ENCODE data around the gene ATG13.

Gene ATG13

GRCh38 chr11:46676436-46677158 is 59.2 kb downstream of the ATG13 start:
- peak; percentile 40 for DNase-seq (ENCODE audit: low spot score)

- no peak for DNase-seq (ENCODE audit: low spot score)
These were observed 59.8 kb downstream of the ATG13 start for GRCh38 chr11:46677169-46677568.

DNA sequence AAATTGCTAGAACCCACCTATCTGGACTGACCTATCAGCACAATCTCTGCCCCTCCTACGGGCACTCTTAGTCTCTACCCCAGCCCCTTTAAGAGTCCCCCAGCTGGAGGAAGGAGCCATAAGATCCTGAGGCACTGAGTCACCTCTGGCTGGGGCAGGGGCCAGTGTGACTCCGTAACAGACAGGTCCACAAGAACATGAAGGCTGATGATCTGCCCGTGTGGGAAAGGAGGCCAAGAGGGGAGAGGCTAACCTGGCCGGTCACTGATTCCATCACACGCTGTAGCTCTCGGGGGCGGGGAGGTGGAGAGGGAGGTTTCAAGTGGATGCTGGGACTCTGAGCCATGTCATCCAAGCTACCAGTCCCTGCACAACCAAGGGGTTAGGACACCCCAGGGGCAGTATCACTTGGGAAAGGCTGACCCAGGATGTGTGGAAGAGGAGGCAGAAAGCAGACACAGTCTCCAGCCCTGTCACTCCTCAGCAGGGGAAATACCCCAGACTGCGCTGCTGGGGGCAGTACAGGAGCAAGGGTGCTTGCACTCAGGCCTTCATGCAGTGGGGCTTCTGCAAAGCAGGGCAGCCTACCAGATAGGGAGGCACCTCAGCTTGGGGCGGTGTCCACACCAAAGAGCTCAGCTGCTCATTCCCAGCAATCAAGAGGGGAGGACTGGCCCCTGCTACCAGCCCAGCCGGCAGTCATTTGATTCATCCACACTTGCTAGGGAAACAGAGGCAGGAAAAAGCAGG is 60.8 kb downstream of the ATG13 start:
- no peak for DNase-seq (ENCODE audit: low spot score)

DNA sequence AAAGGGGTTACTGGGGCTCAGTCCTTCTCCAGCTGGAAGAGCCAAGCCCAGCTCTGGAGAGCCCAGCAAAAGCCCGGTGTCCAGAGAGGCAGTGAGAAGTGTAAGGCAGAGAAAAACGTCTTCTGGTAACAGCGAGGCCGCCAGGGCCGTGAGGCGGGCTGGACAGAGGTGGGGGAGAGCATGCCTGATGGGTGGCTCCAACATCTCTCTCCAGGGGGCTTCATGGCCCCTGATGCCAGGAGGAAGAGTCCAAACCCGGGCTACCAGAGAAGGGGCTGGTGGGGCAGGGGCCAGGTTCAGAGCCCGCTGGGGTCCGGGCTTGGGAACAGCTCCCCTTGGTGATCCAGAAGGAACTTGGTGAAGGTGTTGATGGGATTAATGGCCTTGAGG is 61.4 kb downstream of the ATG13 start:
- no peak for DNase-seq (ENCODE audit: low spot score)

- no peak for DNase-seq (ENCODE audit: low spot score)
These were observed 62.1 kb downstream of the ATG13 start for GRCh38 chr11:46679241-46680163.

GRCh38 chr11:46680164-46680760 is 62.9 kb downstream of the ATG13 start:
- DNase-seq (ENCODE audit: low spot score): no peak

GRCh38 chr11:46680815-46681214 is 63.5 kb downstream of the ATG13 start:
- DNase-seq (ENCODE audit: low spot score): no peak

- DNase-seq (ENCODE audit: low spot score): no peak
These were observed 64.5 kb downstream of the ATG13 start for GRCh38 chr11:46681814-46682213.

DNA sequence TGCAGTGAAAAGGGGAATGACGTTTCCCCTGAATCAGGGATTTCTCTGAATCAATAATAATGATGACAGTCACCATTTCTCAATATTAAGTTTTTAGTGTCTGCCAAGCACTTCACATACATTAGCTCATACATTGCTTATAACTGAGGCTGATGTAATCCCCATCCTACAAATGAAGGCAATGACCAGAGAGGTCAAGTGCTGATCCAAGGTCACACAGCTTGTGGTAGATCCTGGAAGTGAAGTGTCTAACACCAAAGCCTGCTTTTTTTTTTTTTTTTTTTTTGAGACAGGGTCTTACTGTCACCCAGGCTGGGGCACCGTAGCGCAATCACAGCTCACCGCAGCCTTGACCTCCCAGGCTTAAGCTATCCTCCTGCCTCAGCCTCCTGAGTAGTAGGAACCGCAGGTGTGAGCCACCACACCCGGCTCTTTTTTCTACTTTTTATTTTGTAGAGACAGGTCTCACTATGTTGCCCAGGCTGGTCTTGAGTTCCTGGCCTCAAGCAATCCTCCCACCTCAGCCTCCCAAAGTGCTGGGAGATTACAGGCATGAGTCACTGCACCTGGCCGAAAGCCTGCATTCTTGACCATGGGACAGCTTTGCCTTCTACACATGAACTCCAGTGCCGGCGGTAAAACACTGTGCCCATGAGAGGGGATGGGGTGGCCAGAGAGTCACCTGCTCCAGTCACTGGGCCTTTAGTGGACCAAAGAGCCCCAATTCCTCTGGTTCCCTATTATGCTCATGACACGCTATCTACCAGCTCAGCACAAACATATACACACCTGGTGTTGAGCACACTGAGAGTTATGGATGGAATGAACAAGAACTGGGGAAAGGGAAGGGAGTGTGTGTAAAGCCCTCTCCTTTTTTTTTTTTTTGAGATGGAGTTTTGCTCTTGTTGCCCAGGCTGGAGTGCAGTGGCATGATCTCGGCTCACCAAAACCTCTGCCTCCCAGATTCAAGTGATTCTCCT is 65.7 kb downstream of the ATG13 start:
- no peak for DNase-seq (ENCODE audit: low spot score)

GRCh38 chr11:46684367-46684766 is 67.0 kb downstream of the ATG13 start:
- DNase-seq (ENCODE audit: low spot score): peak; percentile 52

DNA sequence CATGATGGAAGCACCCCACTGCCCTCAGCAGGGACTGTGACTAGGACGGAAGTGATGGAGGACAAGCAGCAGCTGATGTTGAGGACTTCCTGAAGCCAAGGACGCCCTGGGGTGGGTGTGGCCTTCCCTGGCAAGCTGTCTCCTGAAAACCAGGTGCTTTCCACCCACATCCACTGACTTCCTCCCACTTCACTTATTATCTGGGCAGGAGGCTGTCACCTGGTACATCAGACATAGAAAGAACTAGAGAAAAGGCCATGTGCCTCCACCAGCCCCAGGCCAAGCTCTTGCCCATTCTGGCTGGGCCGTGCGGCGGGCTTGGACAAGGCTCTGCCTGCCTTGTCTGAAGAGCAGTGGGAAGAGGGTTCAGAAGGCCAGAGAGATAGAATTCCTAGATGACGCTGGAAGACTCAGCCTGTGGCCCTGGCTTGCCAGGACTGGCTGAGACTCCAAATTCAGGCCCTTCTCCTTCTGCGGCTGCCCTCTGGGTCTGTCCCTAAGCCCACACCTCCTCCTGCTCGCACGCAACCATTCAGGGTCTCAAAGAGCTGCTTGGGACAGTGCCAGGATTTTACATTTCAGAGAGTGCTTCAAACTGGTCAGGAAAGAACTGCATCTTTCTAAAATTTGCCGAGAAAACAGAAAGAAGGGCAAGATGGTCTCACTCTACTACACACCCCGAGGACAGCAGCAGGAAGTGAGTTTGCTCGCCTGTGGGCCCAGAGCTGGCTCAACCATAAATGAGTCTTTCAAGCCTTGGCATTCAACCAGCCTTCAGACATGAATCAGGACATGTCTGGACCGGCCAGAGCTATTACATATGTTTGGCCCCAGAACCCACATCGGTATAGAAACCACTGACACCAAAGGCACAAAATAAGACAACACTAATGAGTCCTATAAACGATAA is 69.8 kb downstream of the ATG13 start:
- peak; percentile 63 for DNase-seq (ENCODE audit: low spot score)

DNA sequence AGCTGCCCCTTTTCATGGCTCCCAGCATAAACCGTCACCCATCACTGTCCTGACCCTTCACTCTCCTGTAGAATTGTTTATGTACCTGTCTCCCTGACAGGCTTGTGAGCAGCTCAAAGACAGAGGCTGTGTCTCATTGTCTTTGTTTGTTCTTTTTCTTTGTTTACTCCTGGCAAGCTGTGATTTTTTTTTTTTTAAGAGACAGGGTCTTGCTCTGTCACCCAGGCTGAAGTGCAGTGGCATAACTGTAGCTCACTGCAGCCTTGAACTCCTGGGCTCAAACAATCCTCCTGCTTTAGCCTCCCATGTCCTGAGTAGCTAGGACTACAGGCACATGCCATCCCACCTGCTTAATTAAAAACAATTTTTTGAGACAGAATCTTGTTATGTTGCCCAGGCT is 73.3 kb downstream of the ATG13 start:
- no peak for DNase-seq (ENCODE audit: low spot score)

DNA sequence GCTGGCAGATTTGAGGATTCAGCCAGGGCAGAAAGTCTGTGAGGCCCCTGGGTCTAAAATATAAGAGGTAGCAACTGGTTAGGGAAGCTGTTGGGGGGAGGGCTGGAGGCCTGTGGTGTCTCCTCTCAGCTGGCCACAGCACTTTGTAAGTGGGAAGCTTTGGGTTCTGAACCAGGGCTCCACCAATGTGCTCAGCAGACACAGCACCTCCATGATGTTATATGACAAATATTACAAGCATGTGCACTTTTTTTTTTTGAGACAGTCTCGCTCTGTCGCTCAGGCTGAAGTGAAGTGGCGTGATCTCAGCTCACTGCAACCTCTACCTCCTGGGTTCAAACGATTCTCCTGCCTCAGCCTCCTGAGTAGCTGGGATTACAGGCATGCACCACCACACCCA is 75.1 kb downstream of the ATG13 start:
- DNase-seq (ENCODE audit: low spot score): no peak

GRCh38 chr11:46693597-46694012 is 76.3 kb downstream of the ATG13 start:
- DNase-seq (ENCODE audit: low spot score): no peak

GRCh38 chr11:46694072-46694471 is 76.7 kb downstream of the ATG13 start:
- DNase-seq (ENCODE audit: low spot score): no peak

GRCh38 chr11:46694607-46695006 is 77.3 kb downstream of the ATG13 start:
- DNase-seq (ENCODE audit: low spot score): no peak

DNA sequence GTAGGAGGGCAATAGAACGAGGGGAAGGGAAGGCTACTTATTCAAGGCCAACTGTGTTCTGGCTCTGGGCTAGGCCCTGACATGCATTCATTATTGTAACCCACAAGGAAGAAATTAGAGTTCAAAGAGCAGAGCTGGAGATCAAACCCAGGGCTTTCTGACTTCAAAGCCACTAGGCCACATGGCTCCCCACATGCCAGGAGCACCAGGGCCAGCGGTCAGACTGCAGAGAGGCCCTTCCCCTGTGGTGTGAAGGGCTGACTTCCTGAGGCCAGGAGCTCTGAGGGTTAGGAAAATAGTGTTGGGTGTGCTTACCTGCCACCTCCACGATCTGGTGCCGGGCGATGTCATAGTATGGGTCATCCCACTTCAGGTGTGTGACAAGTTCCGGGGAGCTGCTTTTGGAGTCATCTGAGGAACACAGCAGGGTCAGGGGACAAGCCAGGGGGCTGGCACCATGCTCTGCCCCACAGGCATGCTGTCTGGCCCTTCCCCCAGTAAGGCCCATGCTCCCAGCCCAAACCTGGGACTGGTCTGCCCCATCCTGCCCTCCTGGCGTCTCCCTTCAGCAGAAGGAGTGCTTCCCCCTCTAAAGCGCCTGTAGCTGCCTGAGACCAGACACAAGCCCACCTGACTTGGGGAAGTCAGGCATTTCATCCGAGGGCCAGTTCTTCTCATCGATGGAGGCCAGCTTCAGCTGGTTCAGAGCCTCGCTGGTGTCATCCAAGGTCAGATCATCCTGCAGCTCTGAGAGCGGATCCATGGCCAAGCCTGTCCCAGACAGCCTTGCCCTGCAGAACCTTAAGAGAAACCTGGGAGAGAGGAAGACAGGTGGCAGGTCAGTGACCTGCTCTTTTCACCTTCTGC is 78.2 kb downstream of the ATG13 start:
- no peak for DNase-seq (ENCODE audit: low spot score)

DNA sequence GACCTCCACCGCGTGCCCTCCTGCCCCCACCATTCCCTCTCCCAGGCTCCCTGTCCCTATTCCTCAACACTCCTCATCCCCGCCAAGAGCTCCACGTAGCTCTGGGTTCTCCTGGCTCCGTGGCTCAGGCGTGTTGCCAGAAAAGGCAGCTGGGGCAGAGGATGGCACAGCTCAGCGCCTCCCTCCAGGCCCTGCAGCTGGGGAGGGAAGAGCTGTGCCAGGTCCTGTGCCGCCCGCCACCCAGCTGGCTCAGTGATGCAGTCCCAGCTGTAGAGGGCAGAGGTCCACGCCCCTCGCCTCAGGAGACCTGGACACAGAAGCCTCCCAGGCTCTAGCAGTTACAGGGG is 78.8 kb downstream of the ATG13 start:
- peak; percentile 98 for DNase-seq (ENCODE audit: low spot score)

GRCh38 chr11:46697303-46697702 is 80.0 kb downstream of the ATG13 start:
- DNase-seq (ENCODE audit: low spot score): peak; percentile 92
